ENCODE measurements around the gene FOCAD. TPM values are rescaled to one million over a fixed set of nuclear protein-coding genes. Genes with fewer than 3 reads are reported as not detected.

Gene FOCAD
- total RNA-seq, 2 experiments from 2014 or later, result 13.8 to 18.5 TPM

DNA sequence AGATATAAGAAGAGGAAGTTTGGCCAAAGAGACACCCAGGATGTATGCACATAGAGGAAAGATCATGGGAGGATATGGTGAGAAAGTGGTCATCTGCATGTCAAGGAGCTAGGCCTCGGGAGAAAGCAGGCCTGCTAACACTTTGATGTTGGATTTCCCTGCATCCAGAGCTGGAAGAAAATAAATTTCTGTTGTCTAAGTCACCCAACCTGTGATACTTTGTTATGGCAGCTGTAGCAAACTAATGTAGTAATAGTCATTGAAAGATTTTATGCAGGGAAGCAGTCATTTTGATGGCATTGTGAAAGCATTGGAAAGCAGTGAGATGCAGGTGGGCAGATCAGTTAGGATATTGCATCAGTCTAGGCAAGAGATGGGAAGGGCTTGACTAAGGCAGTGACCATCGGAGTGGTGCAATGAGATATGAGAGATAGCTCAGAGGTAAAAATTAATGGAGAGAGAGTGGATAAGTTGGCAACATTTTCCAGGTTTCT, 24.5 kb upstream of the FOCAD start:
- ChIA-PET POLR2A (interaction anchor here (0.9 kb wide), 1 partner anchor 15 kb away, joined by 3 read pairs; no protein-coding TSS in a partner anchor), CTCF (ENCODE audit: unreplicated experiment) (interaction anchor here (0.9 kb wide), 1 partner anchor 24 kb away, joined by 3 read pairs; the partner anchor contains the start of gene FOCAD)
- Histone ChIP-seq H3K4me3 (ENCODE audit: low read depth, low read length, poor library complexity, severe bottlenecking) (no peak overlapping the region), H3K4me1 (ENCODE audit: insufficient read depth, low read length, poor library complexity, severe bottlenecking) (no peaks in the 10 kb centered on the region), H3K79me2 (ENCODE audit: insufficient read depth, low read depth, low read length) (no peaks in the 10 kb centered on the region), H3K9me3 (ENCODE audit: low read length) (no peaks in the 10 kb centered on the region), H3K4me2 (ENCODE audit: low read length) (no peak overlapping the region), H3K9me2 (ENCODE audit: insufficient read depth, low read length) (no peaks in the 10 kb centered on the region), H3K27ac (ENCODE audit: low read depth, low read length, poor library complexity, severe bottlenecking) (no peak overlapping the region), H3K36me3 (ENCODE audit: insufficient read depth, low read length) (no peaks in the 10 kb centered on the region), H2AFZ (ENCODE audit: low read length) (no peak overlapping the region), H4K20me1 (ENCODE audit: insufficient read depth, low read length) (no peaks in the 10 kb centered on the region)
- intact Hi-C loops (cut with micrococcal nuclease; ENCODE audit: unreplicated experiment), result no loop called here
- no peak for DNase-seq (ENCODE audit: low spot score)
- TF ChIP-seq EZH2phosphoT487 (IDR thresholded peaks at IDR 0.05; ENCODE audit: borderline replicate concordance, low read depth, low read length), result no peak
- TF ChIP-seq, protein P1, sequence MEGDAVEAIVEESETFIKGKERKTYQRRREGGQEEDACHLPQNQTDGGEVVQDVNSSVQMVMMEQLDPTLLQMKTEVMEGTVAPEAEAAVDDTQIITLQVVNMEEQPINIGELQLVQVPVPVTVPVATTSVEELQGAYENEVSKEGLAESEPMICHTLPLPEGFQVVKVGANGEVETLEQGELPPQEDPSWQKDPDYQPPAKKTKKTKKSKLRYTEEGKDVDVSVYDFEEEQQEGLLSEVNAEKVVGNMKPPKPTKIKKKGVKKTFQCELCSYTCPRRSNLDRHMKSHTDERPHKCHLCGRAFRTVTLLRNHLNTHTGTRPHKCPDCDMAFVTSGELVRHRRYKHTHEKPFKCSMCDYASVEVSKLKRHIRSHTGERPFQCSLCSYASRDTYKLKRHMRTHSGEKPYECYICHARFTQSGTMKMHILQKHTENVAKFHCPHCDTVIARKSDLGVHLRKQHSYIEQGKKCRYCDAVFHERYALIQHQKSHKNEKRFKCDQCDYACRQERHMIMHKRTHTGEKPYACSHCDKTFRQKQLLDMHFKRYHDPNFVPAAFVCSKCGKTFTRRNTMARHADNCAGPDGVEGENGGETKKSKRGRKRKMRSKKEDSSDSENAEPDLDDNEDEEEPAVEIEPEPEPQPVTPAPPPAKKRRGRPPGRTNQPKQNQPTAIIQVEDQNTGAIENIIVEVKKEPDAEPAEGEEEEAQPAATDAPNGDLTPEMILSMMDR (conservative IDR thresholded peaks at IDR 0.05; ENCODE audit: low read length), result no peak
- BruUV-seq (replicated peaks), result no TSS peak

DNA sequence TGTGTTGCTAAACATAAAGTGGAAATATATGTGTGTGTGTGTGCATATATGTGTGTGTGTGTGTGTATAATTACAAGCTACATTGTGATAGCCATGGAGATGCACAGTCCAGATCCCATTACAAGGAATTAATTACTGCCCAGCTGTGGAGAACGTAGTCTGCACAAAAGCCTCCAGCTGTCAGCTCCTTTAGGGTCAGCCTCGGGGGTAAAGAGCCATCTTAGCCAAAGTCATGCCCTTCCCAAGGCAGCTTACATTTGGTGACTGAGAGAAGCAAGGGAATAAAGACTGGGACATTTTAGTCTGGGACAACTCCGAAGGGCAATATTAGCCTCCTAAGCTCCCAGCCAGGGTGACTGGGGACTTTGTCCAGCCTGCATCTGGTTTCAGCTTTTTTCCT, 21.9 kb upstream of the FOCAD start:
- ChIA-PET CTCF (ENCODE audit: unreplicated experiment) (no interaction called here), POLR2A (no interaction called here)
- intact Hi-C loops (cut with micrococcal nuclease; ENCODE audit: unreplicated experiment), result no loop called here
- Histone ChIP-seq H3K4me1 (ENCODE audit: insufficient read depth, low read length, poor library complexity, severe bottlenecking) (no peaks in the 10 kb centered on the region), H3K79me2 (ENCODE audit: insufficient read depth, low read depth, low read length) (no peaks in the 10 kb centered on the region), H3K9me2 (ENCODE audit: insufficient read depth, low read length) (no peaks in the 10 kb centered on the region), H2AFZ (ENCODE audit: low read length) (no peak overlapping the region), H4K20me1 (ENCODE audit: insufficient read depth, low read length) (no peaks in the 10 kb centered on the region), H3K36me3 (ENCODE audit: insufficient read depth, low read length) (no peaks in the 10 kb centered on the region), H3K27ac (ENCODE audit: low read depth, low read length, poor library complexity, severe bottlenecking) (no peak overlapping the region), H3K4me2 (ENCODE audit: low read length) (no peak overlapping the region), H3K4me3 (ENCODE audit: low read depth, low read length, poor library complexity, severe bottlenecking) (no peak overlapping the region), H3K9me3 (ENCODE audit: low read length) (no peaks in the 10 kb centered on the region)
- no peak for DNase-seq (ENCODE audit: low spot score)
- BruUV-seq (replicated peaks), result no TSS peak
- TF ChIP-seq, protein P1 (conservative IDR thresholded peaks at IDR 0.05; ENCODE audit: low read length), result no peak
- no peak for TF ChIP-seq EZH2phosphoT487 (IDR thresholded peaks at IDR 0.05; ENCODE audit: borderline replicate concordance, low read depth, low read length)

GRCh38 chr9:20663133-20663532, 20.9 kb upstream of the FOCAD start:
- Histone ChIP-seq H3K9me2 (ENCODE audit: insufficient read depth, low read length) (no peaks in the 10 kb centered on the region), H3K79me2 (ENCODE audit: insufficient read depth, low read depth, low read length) (no peaks in the 10 kb centered on the region), H3K36me3 (ENCODE audit: insufficient read depth, low read length) (no peaks in the 10 kb centered on the region), H3K4me2 (ENCODE audit: low read length) (no peak overlapping the region), H3K9me3 (ENCODE audit: low read length) (no peaks in the 10 kb centered on the region), H2AFZ (ENCODE audit: low read length) (no peak overlapping the region), H3K27ac (ENCODE audit: low read depth, low read length, poor library complexity, severe bottlenecking) (no peak overlapping the region), H3K4me3 (ENCODE audit: low read depth, low read length, poor library complexity, severe bottlenecking) (no peak overlapping the region), H4K20me1 (ENCODE audit: insufficient read depth, low read length) (no peaks in the 10 kb centered on the region), H3K4me1 (ENCODE audit: insufficient read depth, low read length, poor library complexity, severe bottlenecking) (no peaks in the 10 kb centered on the region)
- ChIA-PET POLR2A (no interaction called here), CTCF (ENCODE audit: unreplicated experiment) (no interaction called here)
- intact Hi-C loops (cut with micrococcal nuclease; ENCODE audit: unreplicated experiment), result no loop called here
- DNase-seq (ENCODE audit: low spot score), result no peak
- TF ChIP-seq, protein P1 (conservative IDR thresholded peaks at IDR 0.05; ENCODE audit: low read length), result no peak
- TF ChIP-seq EZH2phosphoT487 (IDR thresholded peaks at IDR 0.05; ENCODE audit: borderline replicate concordance, low read depth, low read length), result no peak
- no TSS peak for BruUV-seq (replicated peaks)
